Effector CD4-positive, alpha-beta T cell (primary cell): ENCODE results near the gene FDXR.

Experiments used
- DNase-seq: peaks from one replicate; pipeline ENCODE4 v3.0.0-alpha.2; 2020

FDXR gene

DNA sequence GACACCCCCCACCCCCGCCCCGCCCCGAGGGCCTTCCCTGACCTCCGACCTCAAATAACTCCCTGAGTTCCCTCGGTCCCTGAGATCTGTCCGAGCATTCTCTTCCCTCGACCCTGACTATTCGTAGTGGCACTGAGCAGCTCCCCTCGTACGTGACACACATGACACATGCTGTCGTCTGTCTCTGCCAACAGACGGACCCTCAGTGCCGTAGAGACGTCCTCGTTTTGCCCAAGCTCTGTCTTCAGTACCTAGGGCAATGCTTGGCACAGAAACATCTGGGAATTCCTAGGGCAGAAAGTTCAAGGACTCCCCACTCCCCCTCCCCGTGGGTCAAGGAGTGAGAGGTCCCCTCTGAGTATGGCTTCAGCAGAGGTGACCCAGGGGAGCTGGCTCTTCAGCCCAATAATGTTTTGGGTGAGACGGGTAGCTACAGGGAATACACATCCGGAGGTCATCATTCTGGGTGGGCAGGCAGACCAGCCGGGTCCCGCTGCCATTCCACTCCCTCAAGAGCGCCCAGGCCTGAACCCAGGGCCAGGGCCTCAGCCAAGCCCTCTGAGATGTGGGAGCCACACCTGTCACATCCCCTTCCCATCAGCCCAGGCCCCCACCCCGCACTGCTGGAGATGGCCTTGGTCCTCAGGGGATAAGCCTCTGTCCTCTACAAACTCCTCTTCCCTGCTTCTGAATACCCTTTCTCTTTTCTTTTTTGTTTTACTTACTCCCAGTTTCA, 21.3 kb upstream of the FDXR start:
- DNase-seq, result no peak

GRCh38 chr17:74892974-74893911, 20.4 kb upstream of the FDXR start, which contains the start of gene FADS6:
Gene FADS6 (minus strand): TSS chr17:74893633. CDS start chr17:74893595, 38 bp downstream.
- no peak for DNase-seq

DNA sequence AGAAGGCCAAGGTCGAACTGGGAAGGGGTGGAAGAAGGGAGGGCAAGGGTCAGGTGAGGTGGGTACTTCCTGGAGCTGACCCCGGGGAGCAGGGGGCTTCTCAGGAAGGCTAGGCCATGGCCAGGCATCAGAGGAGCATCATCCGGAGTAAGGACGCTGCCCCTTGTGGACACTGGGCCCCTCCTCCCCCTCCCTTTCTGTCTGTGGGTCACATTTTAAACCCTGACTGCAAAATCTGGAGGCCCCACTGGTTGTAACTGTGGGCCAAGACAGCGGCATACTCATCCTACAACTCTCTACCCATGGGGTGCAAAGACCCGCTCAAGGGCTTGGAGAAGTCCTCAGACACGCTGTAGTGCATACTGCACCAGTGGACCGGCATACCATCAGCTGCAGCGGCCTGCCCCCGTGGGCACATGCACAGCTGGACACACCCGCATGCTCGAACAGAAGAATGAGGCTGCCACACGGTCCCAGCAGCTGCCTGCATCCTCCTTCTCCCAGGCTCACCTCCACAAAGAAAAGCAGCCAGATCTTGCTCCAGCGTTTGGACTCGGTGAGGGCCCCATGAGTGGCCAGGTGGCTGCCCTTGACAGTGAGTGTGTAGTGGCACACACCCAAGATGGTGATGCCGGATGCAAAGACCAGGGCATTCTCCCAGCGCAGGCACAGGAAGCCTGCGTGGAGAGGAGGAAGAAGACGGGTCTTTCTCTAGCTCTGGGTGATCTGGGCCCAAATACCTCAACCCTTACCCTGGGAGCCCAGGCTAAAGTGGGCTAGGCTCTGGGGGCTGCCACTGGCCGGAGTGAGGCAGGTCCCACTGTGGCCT, 19.4 kb upstream of the FDXR start:
- DNase-seq, result no peak

- DNase-seq, result no peak
These were observed 17.8 kb upstream of the FDXR start for GRCh38 chr17:74890554-74890953.

- DNase-seq, result no peak
These were observed 15.7 kb upstream of the FDXR start for GRCh38 chr17:74888469-74888868.

GRCh38 chr17:74883241-74883745, 10.5 kb upstream of the FDXR start:
- no peak for DNase-seq

- no peak for DNase-seq
These were observed 9.9 kb upstream of the FDXR start for GRCh38 chr17:74882517-74883240.

GRCh38 chr17:74881073-74881472, 8.3 kb upstream of the FDXR start:
- DNase-seq, result no peak

DNA sequence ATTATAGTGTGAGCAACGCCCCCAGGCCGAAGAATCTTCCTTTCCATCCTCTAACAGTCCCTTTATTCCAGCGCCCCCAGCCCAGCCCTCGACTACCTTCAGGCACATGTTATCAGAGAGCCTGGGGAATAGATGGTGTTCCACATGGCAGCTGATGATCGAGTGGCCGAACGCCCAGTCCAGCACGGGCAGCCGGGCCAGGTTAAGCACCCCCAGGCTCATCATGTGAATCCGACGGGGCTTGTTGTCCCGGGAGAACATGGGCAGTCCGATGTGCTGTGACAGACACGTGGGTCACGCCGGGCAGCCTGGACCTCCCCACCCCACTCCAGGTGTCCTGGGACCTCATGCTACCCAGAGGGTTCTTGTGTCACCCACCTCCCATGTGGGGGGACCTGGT, 6.5 kb upstream of the FDXR start:
- DNase-seq, result no peak

- no peak for DNase-seq
These were observed 5.9 kb upstream of the FDXR start for GRCh38 chr17:74878658-74879057.

DNA sequence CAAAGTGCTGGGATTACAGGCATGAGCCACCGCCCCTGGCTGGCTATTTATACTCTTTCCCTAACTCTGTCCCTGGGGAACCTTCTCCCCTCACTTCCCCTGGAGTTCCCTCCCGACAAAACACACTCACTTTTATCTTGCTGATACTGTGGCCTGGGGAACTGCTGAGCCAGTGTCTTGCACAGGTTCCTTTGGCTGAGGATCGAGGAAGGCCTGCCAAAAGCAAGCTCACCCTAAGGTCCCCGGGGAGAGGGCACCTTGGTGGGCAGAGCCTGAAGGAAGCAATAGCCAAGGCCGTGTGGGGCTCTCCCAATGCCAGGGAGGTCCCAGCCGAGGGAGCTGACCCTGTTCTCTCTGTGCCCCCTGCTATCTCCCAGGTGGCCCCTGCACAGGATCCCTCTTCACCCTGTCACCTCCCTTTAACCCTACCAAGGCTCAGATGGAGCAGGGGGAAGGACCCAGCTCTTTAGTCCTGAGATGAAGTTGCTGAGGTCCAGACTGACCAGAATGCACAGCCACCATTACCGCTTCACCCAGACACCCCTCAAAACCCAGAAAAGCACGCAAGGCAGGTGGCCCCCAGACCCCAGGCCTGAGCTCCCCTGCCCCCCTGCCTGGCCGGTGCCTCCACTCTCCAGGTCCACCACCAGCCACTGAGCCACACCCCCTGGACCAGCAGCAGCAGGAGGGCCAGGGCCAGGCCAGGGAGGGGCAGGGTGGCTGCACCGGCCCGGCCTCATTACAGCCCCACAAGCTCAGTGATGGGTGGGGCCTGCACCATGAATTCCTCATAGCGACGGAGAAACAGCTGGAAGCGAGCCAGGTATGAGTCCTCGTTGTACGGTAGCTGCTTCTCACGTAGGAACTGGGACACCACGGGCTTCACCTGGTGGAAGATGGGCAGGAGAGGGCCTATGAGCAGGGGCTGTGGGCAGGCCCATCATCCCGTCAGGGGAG, 5.1 kb upstream of the FDXR start:
- no peak for DNase-seq

DNA sequence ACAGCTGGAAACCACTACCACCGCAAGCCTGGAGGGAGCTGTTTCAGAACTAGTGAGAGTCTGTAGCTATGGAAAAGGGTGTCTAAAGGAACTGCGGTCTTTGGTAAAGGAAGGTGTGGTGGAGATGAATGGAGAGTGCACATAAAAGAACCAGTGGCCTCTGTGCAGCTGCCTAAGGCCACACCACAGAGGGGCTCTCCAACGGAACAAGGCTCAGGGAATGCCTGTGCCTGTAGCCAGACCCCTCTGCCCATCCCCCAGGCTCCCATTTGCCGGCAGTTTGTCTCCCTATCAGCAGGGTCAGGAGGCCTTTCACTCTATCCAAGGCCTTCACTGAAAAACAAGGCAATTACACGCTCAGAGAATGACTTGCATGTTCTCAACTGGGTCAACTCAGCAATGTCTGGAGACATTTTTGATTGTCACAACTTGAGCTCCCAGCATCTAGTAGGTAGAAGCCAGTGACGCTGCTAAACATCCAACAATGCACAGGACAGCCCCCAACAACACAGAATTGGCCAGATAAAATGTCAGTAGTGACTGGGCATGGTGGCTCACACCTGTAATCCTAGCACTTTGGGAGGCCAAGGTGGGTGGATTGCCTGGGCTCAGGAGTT, 3.3 kb upstream of the FDXR start:
- DNase-seq, result no peak

DNA sequence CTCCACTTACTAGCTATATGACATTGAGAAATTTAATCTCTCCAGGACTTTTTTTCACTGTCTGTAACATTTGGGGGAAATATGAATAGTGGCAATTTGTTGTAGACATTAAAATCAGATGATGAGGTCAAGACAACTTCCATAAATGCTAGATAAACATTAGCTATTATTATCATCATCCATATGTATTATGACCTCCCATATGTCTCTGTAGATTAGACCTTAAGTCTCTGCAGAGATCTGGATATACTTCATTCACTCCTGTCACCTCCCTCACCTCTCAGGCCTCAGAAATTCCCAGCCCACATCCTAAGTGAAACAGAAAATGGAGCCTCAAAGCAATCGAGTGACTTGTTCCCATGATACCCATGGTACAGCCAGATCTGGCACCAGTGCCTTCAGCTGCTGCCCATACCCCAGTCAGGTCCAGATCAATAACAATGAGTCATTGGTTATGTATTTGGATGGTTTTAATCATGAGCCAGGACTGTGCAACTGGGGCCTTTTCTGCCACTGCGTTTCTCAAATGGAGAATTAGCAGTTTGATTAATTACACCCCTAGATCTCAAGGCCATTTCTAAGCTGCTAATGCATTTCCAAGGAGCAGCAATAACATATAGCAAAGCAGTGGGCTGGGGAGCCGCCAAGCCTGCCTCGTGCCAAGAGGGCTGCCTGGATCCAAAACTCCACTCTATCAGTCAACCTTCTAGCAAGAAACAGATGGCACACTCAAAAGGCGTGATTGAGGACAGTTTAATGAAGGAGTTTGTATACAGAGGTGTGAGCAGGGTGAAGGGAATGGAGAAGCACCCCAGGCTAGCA, 2.6 kb upstream of the FDXR start:
- DNase-seq, result no peak

GRCh38 chr17:74874615-74875037, 1.8 kb upstream of the FDXR start:
- no peak for DNase-seq

- no peak for DNase-seq
These were observed 1.2 kb upstream of the FDXR start for GRCh38 chr17:74873874-74874614.

DNA sequence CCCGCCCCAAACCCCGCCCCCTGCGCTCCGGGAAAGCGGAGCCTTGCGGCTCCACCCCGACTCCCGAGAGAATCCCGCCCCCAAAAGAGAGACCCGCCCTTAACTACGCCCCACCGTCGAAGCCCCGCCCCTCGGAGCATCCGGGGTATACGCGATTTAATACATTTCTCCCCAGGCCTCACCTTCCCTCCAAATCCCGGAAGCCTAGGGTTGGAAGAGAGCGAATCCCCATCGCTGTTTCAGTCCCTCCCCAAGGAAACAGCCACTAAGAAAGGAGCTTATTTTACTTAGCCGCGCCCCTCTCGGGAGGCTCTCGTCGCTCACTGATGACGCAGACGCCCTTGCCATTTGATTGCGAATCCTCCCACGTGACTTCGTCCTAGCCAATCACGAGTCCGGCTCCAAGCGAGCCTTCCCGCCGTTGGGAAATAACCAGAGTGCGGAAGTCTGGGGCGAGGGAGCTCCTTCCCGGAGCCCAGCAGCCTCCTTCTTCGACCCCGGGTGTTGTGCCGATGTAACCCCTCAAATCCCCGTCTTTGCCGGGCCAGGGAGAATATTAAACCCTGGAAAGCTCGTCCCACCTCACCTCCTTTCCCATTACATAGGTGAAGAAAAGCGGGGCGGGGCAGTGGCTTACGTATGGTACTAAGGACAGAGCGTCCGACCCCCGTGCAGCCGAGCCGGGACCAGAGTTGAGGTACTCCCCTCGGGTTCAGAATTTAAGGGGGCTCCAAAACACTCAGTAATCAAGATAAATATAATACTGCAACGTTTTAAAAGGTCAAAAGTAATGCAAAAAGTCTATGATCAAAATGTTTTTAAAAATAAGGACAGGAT, 461 bp upstream of the FDXR start:
- DNase-seq, result peak; percentile 100

- no peak for DNase-seq
These were observed 1.3 kb downstream of the FDXR start for GRCh38 chr17:74871356-74872076.
